ENCODE data around the gene OR2T29. TPM values are rescaled to one million over a fixed set of nuclear protein-coding genes. Genes with fewer than 3 reads are reported as not detected.

OR2T29 gene
- total RNA-seq, 1 donor from 2014 or later = not detected

GRCh38 chr1:248597589-248597988 is 35.0 kb upstream of the OR2T29 start, which contains the start of gene OR2T10:
OR2T10 (minus strand) TSS chr1:248597700; CDS start chr1:248593768, 3,932 bp downstream.
- Mint-ChIP-seq H3K4me1 (no peaks in the 10 kb centered on the region), H3K27ac (no peak within 1 kb of the TSS), H3K4me3 (no peak within 1 kb of the TSS), H3K27me3 (ENCODE audit: insufficient read depth, low read depth) (no peaks in the 10 kb centered on the region), H3K36me3 (no peaks in the 10 kb centered on the region), H3K9me3 (peaks cover 10% of the 10 kb centered on the region)
- no peak for TF ChIP-seq EZH2 (IDR thresholded peaks at IDR 0.05)
- TF ChIP-seq, protein P1, sequence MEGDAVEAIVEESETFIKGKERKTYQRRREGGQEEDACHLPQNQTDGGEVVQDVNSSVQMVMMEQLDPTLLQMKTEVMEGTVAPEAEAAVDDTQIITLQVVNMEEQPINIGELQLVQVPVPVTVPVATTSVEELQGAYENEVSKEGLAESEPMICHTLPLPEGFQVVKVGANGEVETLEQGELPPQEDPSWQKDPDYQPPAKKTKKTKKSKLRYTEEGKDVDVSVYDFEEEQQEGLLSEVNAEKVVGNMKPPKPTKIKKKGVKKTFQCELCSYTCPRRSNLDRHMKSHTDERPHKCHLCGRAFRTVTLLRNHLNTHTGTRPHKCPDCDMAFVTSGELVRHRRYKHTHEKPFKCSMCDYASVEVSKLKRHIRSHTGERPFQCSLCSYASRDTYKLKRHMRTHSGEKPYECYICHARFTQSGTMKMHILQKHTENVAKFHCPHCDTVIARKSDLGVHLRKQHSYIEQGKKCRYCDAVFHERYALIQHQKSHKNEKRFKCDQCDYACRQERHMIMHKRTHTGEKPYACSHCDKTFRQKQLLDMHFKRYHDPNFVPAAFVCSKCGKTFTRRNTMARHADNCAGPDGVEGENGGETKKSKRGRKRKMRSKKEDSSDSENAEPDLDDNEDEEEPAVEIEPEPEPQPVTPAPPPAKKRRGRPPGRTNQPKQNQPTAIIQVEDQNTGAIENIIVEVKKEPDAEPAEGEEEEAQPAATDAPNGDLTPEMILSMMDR (IDR thresholded peaks at IDR 0.05) = no peak
- TF ChIP-seq EZH2phosphoT487 (IDR thresholded peaks at IDR 0.05) = no peak
- H3K27me3 ChIP-seq = no peaks in the 10 kb centered on the region
- H3F3A ChIP-seq (ENCODE audit: low read depth) = no peaks in the 10 kb centered on the region
- H2AFZ ChIP-seq (replicated peaks) = no peak within 1 kb of the TSS
- H3K9ac ChIP-seq = no peak within 1 kb of the TSS
- no peak for DNase-seq (ENCODE audit: low spot score)
- no peaks in the 10 kb centered on the region for H4K20me1 ChIP-seq (ENCODE audit: low read depth)
- H3K4me3 ChIP-seq = no peak within 1 kb of the TSS
- peaks cover 45% of the 10 kb centered on the region for H3K9me3 ChIP-seq (ENCODE audit: low read depth)
- H3K4me2 ChIP-seq = no peak within 1 kb of the TSS
- no peak within 1 kb of the TSS for H3K27ac ChIP-seq
- H3K36me3 ChIP-seq = no peaks in the 10 kb centered on the region
- H3K4me1 ChIP-seq = no peaks in the 10 kb centered on the region
- H3K79me2 ChIP-seq (ENCODE audit: low read depth) = no peaks in the 10 kb centered on the region

- H3K4me2 ChIP-seq = no peak overlapping the region
- peaks cover 43% of the 10 kb centered on the region for H3K9me3 ChIP-seq (ENCODE audit: low read depth)
- H3K36me3 Mint-ChIP-seq = no peaks in the 10 kb centered on the region
These were observed 34.0 kb upstream of the OR2T29 start for GRCh38 chr1:248596615-248597014.

GRCh38 chr1:248593226-248593625 is 30.7 kb upstream of the OR2T29 start:
- Histone ChIP-seq H3K27ac (no peak overlapping the region), H3K36me3 (no peaks in the 10 kb centered on the region), H3F3A (ENCODE audit: low read depth) (no peaks in the 10 kb centered on the region), H4K20me1 (ENCODE audit: low read depth) (no peaks in the 10 kb centered on the region), H3K4me1 (no peaks in the 10 kb centered on the region), H3K27me3 (no peaks in the 10 kb centered on the region), H3K9ac (no peak overlapping the region), H3K9me3 (ENCODE audit: low read depth) (peaks cover 39% of the 10 kb centered on the region), H2AFZ (replicated peaks) (no peak overlapping the region), H3K4me3 (no peak overlapping the region), H3K4me2 (no peak overlapping the region), H3K79me2 (ENCODE audit: low read depth) (no peaks in the 10 kb centered on the region)
- peaks cover 7% of the 10 kb centered on the region for H3K9me3 Mint-ChIP-seq
- peaks cover 2% of the 10 kb centered on the region for H3K27me3 Mint-ChIP-seq (ENCODE audit: insufficient read depth, low read depth)
- no peaks in the 10 kb centered on the region for H3K4me1 Mint-ChIP-seq
- H3K4me3 Mint-ChIP-seq = no peak overlapping the region
- TF ChIP-seq, protein P1 (IDR thresholded peaks at IDR 0.05) = no peak
- H3K27ac Mint-ChIP-seq = no peak overlapping the region
- no peak for DNase-seq (ENCODE audit: low spot score)
- H3K36me3 Mint-ChIP-seq = no peaks in the 10 kb centered on the region

More at GRCh38 chr1:248596615-248597014, 34.0 kb upstream of the OR2T29 start:
- H3K4me1 Mint-ChIP-seq = no peaks in the 10 kb centered on the region
- no peaks in the 10 kb centered on the region for H3F3A ChIP-seq (ENCODE audit: low read depth)
- no peak overlapping the region for H3K4me3 Mint-ChIP-seq
- peaks cover 2% of the 10 kb centered on the region for H3K27me3 Mint-ChIP-seq (ENCODE audit: insufficient read depth, low read depth)
- H3K27ac Mint-ChIP-seq = no peak overlapping the region
- no peak overlapping the region for H3K9ac ChIP-seq
- H3K27ac ChIP-seq = no peak overlapping the region
- H3K4me1 ChIP-seq = no peaks in the 10 kb centered on the region
- H3K79me2 ChIP-seq (ENCODE audit: low read depth) = no peaks in the 10 kb centered on the region
- TF ChIP-seq, protein P1 (IDR thresholded peaks at IDR 0.05) = no peak
- TF ChIP-seq EZH2phosphoT487 (IDR thresholded peaks at IDR 0.05) = no peak
- TF ChIP-seq EZH2 (IDR thresholded peaks at IDR 0.05) = no peak
- H4K20me1 ChIP-seq (ENCODE audit: low read depth) = no peaks in the 10 kb centered on the region
- H3K4me3 ChIP-seq = no peak overlapping the region
- no peaks in the 10 kb centered on the region for H3K36me3 ChIP-seq
- H3K9me3 Mint-ChIP-seq = peaks cover 10% of the 10 kb centered on the region
- H2AFZ ChIP-seq (replicated peaks) = no peak overlapping the region
- no peaks in the 10 kb centered on the region for H3K27me3 ChIP-seq
- no peak for DNase-seq (ENCODE audit: low spot score)
